ENCODE data around the gene BCL2L13.
"Not testable (repeated sequence)": the region's sequence is repeated elsewhere in the genome, so short reads cannot be mapped to it uniquely, and the experiment has no call there.

DNA sequence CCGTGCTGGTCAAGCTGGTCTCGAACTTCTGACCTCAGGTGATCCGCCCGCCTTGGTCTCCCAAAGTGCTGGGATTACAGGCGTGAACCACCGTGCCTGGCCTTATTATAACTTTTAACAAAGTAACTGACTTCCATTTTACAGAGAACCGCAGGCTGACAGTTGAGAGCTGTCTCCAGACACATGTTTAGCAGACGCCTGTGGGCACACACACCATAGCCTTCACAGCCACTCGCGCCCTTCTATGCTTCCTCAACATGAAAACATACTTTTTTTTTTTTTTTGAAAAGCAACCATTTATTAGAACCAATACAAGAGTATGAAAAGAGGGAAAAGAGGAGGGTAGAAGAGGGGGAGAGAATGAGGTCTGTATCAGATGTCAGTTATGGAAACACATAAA lies 124.9 kb downstream of the BCL2L13 start:
- TF ChIP-seq, protein P1, sequence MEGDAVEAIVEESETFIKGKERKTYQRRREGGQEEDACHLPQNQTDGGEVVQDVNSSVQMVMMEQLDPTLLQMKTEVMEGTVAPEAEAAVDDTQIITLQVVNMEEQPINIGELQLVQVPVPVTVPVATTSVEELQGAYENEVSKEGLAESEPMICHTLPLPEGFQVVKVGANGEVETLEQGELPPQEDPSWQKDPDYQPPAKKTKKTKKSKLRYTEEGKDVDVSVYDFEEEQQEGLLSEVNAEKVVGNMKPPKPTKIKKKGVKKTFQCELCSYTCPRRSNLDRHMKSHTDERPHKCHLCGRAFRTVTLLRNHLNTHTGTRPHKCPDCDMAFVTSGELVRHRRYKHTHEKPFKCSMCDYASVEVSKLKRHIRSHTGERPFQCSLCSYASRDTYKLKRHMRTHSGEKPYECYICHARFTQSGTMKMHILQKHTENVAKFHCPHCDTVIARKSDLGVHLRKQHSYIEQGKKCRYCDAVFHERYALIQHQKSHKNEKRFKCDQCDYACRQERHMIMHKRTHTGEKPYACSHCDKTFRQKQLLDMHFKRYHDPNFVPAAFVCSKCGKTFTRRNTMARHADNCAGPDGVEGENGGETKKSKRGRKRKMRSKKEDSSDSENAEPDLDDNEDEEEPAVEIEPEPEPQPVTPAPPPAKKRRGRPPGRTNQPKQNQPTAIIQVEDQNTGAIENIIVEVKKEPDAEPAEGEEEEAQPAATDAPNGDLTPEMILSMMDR (IDR thresholded peaks at IDR 0.05) = not testable (repeated sequence)
- TF ChIP-seq POLR2A (IDR thresholded peaks at IDR 0.05) = not testable (repeated sequence)
